ENCODE data around the gene AKAP7.
"Not testable (repeated sequence)": the region's sequence is repeated elsewhere in the genome, so short reads cannot be mapped to it uniquely, and the experiment has no call there.

AKAP7 gene

DNA sequence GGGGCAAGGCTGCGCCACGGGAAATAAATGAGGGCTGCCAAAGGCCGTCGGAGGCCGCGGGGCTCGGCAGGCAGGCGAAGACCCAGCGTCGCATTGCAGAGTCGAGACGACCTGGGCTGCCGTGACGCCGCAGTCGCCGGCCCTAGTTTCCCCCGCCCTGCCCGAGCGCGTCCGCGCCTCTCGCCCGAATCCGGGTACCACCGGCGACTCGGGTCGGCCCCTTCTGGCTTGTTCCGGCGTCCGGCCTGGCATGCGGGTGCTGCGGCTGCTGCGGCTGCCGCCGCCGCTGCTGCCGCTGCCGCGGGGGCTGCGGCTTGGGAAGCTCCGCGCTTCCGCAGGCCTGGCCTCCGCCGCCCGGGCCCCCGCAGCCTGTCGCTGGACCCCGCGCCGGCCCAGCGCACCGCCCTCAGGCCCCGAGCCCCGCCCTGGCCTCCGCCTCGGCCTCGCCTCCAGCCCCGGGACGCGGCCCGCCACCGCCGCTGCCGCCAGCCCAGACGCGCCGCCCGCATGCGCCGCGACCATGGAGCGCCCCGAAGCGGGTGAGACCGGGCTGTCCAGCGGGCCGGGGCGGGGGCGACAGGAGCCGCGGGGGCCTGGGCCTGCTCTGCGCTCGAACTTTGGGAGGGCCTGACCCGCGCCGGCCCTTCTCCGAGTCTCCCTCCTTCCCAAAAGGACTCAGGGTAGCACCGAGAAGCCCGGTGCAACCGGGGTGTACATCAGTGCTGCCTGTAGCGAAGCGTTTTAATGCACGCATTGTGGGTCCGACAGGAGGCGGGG lies at the start of gene AKAP7:
AKAP7 (plus strand) TSS at position 224 of the 777 bp plus-strand sequence; CDS start at position 521, 297 bp downstream.
- DNase-seq, result no peak

GRCh38 chr6:131090339-131090738 lies 44.9 kb upstream of the AKAP7 start:
- not testable (repeated sequence) for DNase-seq

- DNase-seq, result not testable (repeated sequence)
These were observed 43.3 kb upstream of the AKAP7 start for GRCh38 chr6:131091944-131092343.

DNA sequence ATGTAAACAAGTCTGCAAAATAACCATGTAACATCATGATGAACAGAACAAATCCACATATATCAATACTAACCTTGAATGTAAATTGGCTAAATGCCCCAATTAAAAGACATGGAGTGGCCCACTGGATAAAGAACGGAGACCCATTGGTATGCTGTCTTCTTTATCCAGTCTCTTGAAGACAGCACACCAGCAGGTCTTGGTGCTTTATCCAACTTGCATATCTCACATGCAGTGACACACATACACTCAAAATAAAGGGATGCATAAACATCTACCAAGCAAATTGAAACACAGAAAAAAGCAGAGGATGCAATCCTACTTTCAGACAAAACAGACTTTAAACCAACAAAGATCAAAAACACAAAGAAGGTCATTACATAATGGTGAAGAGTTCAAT lies 41.9 kb upstream of the AKAP7 start:
- DNase-seq, result no peak

GRCh38 chr6:131096786-131097185 lies 38.5 kb upstream of the AKAP7 start:
- no peak for DNase-seq

DNA sequence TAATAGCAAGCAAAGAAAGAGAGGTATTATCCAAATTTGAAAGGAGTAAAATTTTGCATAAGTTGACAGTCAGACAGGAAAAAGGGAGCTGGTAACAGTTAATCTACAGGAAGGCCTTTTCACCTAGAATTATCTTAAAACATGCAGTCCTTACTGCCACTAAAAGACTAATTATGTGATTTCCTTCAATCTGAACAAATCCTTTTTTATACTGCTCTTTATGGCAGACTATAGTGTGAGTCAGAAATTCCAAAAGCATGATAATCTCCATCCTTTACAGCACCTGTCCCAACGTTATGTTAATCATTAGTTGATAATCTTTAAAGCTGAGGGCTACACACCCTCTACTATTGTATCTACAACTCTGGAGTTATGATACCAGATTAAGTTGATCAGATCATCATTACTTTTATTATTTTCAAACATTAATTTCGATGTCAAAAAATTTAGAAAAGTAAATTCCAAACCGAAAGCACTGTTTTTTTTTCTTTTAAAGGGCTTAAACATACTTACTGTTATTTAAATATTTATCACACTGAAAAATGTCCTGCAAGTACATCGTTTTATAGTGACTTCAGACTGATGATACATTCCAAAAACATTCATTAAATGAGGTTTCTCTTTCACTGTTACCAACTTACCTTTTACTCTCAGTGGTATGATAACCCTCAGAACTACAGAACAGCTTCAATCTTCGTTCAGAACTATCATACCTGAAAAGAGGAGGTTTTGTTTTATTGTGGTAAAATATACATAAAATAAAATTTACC lies 33.2 kb upstream of the AKAP7 start:
- DNase-seq, result no peak

DNA sequence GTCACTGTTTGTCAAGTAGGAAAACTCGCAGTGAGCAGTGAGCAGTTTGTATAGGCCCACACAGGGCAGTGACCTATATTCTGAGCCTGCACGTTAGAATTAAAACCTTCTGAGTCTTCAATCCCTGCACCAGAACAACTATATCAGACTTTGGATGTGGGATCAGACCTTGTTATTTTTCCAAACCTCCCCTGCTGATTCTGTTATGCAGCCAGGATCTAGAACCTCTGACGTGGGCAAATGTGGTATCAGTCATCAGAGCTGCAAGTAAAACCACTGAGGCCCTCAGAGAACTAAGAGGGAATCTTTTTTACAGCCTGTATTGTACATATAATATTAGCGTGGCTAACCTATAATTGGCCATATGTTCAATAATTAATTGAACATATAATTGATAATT lies 32.0 kb upstream of the AKAP7 start:
- DNase-seq, result no peak

DNA sequence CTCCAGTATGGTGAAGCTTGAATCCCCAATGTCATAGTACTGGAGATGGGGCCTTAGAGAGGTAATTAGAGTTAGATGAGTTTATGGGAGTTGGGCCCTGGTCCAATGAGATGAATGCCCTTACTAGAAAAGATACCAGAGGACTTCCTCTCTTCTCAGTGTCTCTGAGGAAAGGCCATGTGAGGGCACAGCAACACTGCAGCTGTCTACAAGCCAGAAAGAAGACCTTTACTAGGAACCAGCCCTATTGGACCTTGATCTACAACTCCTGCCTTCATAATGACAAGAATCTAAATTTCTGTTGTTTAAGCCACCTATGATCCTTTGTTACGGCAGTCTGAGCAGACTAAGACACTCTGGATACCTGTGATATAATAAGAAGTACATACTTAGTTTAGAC lies 31.4 kb upstream of the AKAP7 start:
- DNase-seq, result no peak

- no peak for DNase-seq
These were observed 28.1 kb upstream of the AKAP7 start for GRCh38 chr6:131107151-131107550.

GRCh38 chr6:131112249-131112648 lies 23.0 kb upstream of the AKAP7 start:
- no peak for DNase-seq

DNA sequence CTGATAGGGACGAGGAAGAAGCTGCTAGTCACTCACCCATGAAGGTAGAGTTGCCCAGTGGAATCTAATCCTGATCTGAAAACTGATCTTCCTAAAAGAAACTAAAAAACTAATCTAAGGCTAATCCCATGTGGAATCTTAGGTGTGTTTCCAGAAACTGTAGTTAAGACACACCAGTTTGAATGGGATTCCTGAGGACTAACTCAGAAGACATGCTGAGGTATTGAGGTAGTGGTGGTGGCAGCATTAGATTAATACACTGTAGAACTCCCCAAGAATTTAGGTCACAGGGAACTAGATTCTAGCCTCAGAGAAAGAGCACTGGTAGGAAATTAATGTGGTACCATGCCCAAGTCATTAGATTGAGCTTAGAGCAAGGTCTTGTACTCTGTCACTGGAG lies 19.6 kb upstream of the AKAP7 start:
- no peak for DNase-seq

DNA sequence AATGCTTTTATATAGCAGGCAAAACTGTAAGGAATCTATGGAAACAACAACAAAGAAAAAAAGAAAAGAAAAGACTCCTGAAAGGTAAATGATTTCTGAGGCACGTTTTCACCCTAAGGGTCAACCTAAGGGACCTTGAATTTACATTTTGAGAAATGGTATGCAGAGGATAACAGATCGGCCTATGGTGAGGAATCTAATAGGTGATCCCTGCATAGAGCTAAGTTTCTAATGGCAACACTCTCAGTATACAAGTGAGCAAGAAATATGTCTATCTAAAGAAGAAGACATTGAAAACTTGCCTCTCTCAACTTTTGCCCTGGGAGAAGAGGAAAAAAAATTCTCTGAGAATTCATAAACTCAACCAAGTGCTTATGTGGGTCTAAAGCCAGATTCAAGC lies 18.9 kb upstream of the AKAP7 start:
- DNase-seq, result no peak

- DNase-seq, result no peak
These were observed 18.4 kb upstream of the AKAP7 start for GRCh38 chr6:131116755-131117360.

DNA sequence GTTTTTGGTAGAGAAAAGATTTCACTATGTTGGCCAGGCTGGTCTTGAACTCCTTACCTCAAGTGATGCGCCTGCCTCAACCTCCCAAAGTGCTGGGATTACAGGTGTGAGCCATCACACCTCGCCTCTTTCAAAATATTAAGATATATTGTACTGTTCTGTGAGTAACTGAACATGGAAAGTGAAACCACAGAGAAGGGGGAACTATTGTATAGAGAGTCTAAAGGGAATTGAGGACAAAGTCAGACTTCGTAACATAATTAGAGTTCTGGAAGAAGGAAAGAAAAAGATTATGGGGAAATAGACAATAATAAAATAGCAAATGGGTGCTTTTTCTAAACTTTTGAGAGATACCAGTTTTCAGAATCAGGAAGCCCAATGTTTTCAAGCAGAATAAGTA lies 17.4 kb upstream of the AKAP7 start:
- DNase-seq, result no peak

GRCh38 chr6:131122007-131122406 lies 13.3 kb upstream of the AKAP7 start:
- DNase-seq, result no peak

DNA sequence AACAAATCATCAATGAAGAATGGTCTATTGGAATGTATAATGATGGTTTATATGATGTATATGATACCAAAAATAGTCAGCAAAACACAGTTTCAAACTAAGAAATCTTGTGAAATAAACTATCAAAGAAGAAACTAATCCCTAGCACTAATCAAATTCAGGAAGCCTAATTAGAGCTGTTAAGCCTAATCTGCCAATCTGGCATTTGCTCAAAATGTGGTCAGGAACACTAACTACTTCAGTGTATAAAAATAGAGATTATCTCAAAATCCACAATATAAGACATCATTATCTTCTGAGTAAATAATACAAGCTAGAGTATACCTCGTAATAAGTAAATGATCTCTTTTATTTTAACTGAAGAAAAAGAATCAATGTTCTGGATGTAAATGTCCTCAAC lies 12.8 kb upstream of the AKAP7 start:
- no peak for DNase-seq

GRCh38 chr6:131124336-131125071 lies 10.8 kb upstream of the AKAP7 start:
- no peak for DNase-seq

DNA sequence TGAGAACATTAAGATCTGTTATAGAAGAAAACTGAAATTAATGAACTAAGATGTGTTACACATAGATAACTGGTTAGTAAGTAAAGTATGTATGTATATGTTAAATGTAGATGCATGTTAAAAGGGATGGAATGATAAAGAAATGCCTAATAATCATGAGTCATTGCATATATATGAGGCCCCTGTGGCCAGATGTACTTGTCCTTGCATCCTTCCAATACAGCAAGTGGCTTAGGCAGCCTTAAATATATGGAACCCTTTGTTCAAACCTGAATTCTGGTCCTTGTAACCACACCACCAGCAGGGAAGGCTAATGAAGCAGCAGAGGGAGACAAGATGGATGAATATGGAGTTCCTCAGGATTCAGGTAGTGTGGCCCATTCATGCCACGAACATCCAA lies 9.8 kb upstream of the AKAP7 start:
- DNase-seq, result no peak

- DNase-seq, result no peak
These were observed 5.3 kb upstream of the AKAP7 start for GRCh38 chr6:131129689-131130553.

GRCh38 chr6:131130554-131130940 lies 4.7 kb upstream of the AKAP7 start:
- DNase-seq, result no peak

- no peak for DNase-seq
These were observed 2.9 kb upstream of the AKAP7 start for GRCh38 chr6:131132360-131132759.

All from NCI-H748 treated with DMSO at 0.1 percent for 48 hours (cell line).